ENCODE results near the gene IFNB1.

DNA sequence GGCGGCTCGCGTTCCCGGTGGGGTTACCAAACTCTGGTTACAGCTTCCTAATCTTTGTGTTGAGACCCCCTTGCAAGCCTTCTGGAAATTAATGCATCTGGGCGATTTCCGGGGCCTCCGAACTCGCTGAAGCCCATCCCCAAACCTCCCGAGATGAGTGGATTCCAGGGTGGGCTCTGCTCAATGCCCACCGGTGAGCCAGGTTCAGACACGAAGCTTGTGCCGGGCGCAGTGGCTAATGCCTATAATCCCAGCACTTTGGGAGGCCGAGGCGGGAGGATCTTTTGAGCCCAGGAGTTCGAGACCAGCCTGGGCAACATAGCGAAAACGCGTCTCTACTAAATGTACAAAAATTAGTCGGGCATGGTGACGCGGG, 45.9 kb downstream of the IFNB1 start:
- TF ChIP-seq EZH2 (IDR thresholded peaks at IDR 0.05; ENCODE audit: insufficient read depth, poor library complexity, severe bottlenecking) (no peak), EZH2phosphoT487 (IDR thresholded peaks at IDR 0.05; ENCODE audit: insufficient read depth, low read depth) (no peak)
